Measurements from ENCODE around the gene PSPH. TPM values are rescaled to one million over a fixed set of nuclear protein-coding genes. Genes with fewer than 3 reads are reported as not detected.
"Not testable (repeated sequence)": the region's sequence is repeated elsewhere in the genome, so short reads cannot be mapped to it uniquely, and the experiment has no call there.

PSPH gene
- total and polyA plus RNA-seq, 10 donors: 2.2 to 11.3 (median 6.6) TPM

DNA sequence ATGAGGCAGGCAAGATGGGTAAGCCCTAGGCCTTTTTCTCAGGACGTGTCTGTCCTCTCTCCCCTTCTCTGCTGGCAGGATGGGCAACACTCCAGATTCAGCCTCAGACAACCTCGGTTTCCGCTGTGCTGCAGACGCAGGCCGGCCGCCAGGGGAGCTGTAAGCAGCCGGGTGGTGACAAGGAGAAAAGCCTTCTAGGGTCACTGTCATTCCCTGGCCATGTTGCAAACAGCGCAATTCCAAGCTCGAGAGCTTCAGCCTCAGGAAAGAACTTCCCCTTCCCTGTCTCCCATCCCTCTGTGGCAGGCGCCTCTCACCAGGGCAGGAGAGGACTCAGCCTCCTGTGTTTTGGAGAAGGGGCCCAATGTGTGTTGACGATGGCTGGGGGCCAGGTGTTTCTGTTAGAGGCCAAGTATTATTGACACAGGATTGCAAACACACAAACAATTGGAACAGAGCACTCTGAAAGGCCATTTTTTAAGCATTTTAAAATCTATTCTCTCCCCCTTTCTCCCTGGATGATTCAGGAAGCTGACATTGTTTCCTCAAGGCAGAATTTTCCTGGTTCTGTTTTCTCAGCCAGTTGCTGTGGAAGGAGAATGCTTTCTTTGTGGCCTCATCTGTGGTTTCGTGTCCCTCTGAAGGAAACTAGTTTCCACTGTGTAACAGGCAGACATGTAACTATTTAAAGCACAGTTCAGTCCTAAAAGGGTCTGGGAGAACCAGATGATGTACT lies 28.4 kb upstream of the PSPH start:
- peak; percentile 74 for DNase-seq
- TF ChIP-seq, protein P1, sequence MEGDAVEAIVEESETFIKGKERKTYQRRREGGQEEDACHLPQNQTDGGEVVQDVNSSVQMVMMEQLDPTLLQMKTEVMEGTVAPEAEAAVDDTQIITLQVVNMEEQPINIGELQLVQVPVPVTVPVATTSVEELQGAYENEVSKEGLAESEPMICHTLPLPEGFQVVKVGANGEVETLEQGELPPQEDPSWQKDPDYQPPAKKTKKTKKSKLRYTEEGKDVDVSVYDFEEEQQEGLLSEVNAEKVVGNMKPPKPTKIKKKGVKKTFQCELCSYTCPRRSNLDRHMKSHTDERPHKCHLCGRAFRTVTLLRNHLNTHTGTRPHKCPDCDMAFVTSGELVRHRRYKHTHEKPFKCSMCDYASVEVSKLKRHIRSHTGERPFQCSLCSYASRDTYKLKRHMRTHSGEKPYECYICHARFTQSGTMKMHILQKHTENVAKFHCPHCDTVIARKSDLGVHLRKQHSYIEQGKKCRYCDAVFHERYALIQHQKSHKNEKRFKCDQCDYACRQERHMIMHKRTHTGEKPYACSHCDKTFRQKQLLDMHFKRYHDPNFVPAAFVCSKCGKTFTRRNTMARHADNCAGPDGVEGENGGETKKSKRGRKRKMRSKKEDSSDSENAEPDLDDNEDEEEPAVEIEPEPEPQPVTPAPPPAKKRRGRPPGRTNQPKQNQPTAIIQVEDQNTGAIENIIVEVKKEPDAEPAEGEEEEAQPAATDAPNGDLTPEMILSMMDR (IDR thresholded peaks at IDR 0.05 in 8 of 11, conservative IDR thresholded peaks at IDR 0.05 in 3 of 11): peak in 5 of 11 experiments; percentile 20 to 60 (median 42)
- TF ChIP-seq POLR2A (IDR thresholded peaks at IDR 0.05): no peak
- peak; percentile 14 to 65 (median 56) for TF ChIP-seq POLR2AphosphoS5 (IDR thresholded peaks at IDR 0.05)
- H3K9me3 ChIP-seq: no peaks in the 10 kb centered on the region
- peaks cover 0 to 36% (median 5%) of the 10 kb centered on the region in 6 donors for H3K4me1 ChIP-seq
- no peak overlapping the region for H3K4me3 ChIP-seq
- H3K36me3 ChIP-seq: peaks cover 0 to 71% (median 33%) of the 10 kb centered on the region in 6 donors
- 67 to 87% (median 69%) methylated on average over 8 to 12 of the region's 12 CpGs for WGBS, 5 donors
- intact Hi-C loops (cut with DNase I; ENCODE audit: low total_unique reads): loop anchor here (10.0 kb wide), 1 partner anchor 435 kb away; no protein-coding TSS in a partner anchor
- H3K27me3 ChIP-seq (replicated peaks in 1 of 7): no peaks in the 10 kb centered on the region
- peak overlapping the region in 4 of 8 donors; percentile 15 to 39 (median 25) for H3K27ac ChIP-seq

DNA sequence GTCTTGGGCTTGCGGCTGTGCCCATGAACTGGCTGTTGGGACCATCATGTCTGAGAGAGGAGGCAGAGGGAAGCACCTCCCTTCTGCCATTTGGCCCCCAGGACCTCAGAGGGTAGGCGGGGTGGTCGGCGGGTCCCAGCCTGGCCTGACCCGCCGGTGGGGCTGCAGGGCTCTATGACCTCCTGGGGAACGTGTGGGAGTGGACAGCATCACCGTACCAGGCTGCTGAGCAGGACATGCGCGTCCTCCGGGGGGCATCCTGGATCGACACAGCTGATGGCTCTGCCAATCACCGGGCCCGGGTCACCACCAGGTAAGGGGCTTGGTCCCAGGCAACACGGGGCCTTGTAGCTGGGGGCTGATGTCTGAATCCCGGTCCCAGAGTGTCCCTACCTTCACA lies 27.0 kb upstream of the PSPH start:
- peaks cover 0 to 76% (median 33%) of the 10 kb centered on the region in 6 donors for H3K36me3 ChIP-seq
- 95 to 100% (median 96%) methylated on average over 3 to 16 of the region's 16 CpGs for WGBS, 5 donors
- DNase-seq: peak; percentile 75
- no peak overlapping the region for H3K27ac ChIP-seq
- H3K27me3 ChIP-seq (replicated peaks in 1 of 7): no peaks in the 10 kb centered on the region
- no peaks in the 10 kb centered on the region for H3K9me3 ChIP-seq
- peaks cover 0 to 40% (median 4%) of the 10 kb centered on the region in 6 donors for H3K4me1 ChIP-seq
- TF ChIP-seq POLR2AphosphoS5 (IDR thresholded peaks at IDR 0.05): peak in 1 of 3 donors; percentile 64
- TF ChIP-seq, protein P1 (IDR thresholded peaks at IDR 0.05 in 8 of 11, conservative IDR thresholded peaks at IDR 0.05 in 3 of 11): no peak
- H3K4me3 ChIP-seq: no peak overlapping the region
- intact Hi-C loops (cut with DNase I; ENCODE audit: low total_unique reads): loop anchor here (10.0 kb wide), 1 partner anchor 433 kb away; no protein-coding TSS in a partner anchor

DNA sequence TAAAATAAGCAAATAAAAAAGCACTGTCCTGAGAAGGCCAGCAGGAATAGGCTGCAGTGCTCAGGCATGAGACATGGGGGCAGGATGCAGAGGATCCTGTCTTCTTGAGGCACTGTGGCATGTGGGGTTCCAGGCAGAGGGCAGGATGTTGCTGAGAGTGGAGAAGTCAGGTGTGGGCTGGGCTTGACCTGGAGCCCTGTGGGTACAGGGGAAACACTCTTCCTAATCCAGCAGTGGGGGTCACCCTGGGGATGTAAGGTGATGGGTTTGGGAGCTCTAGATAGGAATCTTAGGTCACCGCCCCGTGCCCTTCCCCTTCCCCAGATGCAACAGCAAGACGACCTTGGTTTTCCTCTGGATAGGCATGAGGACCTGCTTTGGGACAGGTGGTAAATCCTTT lies 26.4 kb upstream of the PSPH start:
- DNase-seq: peak; percentile 23
- H3K4me3 ChIP-seq: no peak overlapping the region
- H3K4me1 ChIP-seq: peaks cover 0 to 36% (median 1%) of the 10 kb centered on the region in 6 donors
- H3K27ac ChIP-seq: no peak overlapping the region
- H3K27me3 ChIP-seq (replicated peaks in 1 of 7): no peaks in the 10 kb centered on the region
- peaks cover 0 to 80% (median 33%) of the 10 kb centered on the region in 6 donors for H3K36me3 ChIP-seq
- H3K9me3 ChIP-seq: no peaks in the 10 kb centered on the region
- intact Hi-C loops (cut with DNase I; ENCODE audit: low total_unique reads): loop anchor here (10.0 kb wide), 1 partner anchor 433 kb away; no protein-coding TSS in a partner anchor
- TF ChIP-seq POLR2A (IDR thresholded peaks at IDR 0.05) (no peak), POLR2AphosphoS5 (IDR thresholded peaks at IDR 0.05) (no peak)
- TF ChIP-seq, protein P1 (IDR thresholded peaks at IDR 0.05 in 8 of 11, conservative IDR thresholded peaks at IDR 0.05 in 3 of 11): no peak
- WGBS, 5 donors: 90 to 100% (median 93%) methylated on average over 3 of the region's 3 CpGs

DNA sequence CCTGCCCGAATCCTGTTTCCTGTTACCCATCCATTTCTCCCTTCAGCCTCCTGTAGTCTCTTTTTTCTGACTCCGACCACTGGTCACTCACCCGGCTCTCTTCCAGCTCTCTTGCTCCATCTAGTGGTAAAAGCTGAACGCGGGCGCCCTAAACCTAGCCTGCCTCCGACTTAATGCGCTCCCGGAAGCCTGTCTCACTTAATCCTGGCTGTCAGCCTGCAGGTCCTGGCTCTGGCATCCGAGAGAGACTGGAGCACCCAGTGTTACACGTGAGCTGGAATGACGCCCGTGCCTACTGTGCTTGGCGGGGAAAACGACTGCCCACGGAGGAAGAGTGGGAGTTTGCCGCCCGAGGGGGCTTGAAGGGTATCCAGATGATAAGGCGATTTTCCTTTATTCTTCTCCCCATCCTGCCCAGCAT lies 23.1 kb upstream of the PSPH start:
- H3K27me3 ChIP-seq (replicated peaks in 1 of 7): no peaks in the 10 kb centered on the region
- DNase-seq: peak; percentile 92
- H3K4me3 ChIP-seq: no peak overlapping the region
- no peaks in the 10 kb centered on the region for H3K9me3 ChIP-seq
- peaks cover 0 to 80% (median 51%) of the 10 kb centered on the region in 6 donors for H3K36me3 ChIP-seq
- TF ChIP-seq, protein P1 (IDR thresholded peaks at IDR 0.05 in 8 of 11, conservative IDR thresholded peaks at IDR 0.05 in 3 of 11): peak; percentile 86 to 97 (median 91)
- TF ChIP-seq POLR2AphosphoS5 (IDR thresholded peaks at IDR 0.05) (peak; percentile 52 to 55 (median 52)), POLR2A (IDR thresholded peaks at IDR 0.05) (no peak)
- WGBS, 5 donors: 25 to 37% (median 27%) methylated on average over 19 of the region's 19 CpGs
- H3K4me1 ChIP-seq: peaks cover 0 to 13% (median 1%) of the 10 kb centered on the region in 6 donors
- H3K27ac ChIP-seq: no peak overlapping the region
- intact Hi-C loops (cut with DNase I; ENCODE audit: low total_unique reads): loop anchor here (5.0 to 10.0 kb wide), 2 partner anchors 72 to 430 kb away; no protein-coding TSS in a partner anchor

DNA sequence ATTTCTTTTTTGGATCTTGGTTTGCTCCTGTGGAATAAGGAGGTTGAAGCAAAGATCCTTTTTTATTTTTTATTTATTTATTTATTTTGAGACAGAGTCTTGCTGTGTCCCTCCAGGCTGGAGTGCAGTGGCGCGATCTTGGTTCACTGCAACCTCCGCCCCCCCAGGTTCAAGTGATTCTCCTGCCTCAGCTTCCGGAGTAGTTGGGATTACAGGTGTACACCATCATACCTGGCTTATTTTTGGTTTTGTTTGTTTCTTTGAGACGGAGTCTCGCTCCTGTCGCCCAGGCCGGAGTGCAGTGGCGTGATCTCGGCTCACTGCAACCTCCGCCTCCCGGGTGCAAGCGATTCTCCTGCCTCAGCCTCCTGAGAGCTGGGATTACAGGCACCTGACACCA lies 15.1 kb upstream of the PSPH start:
- Histone ChIP-seq H3K36me3 (peaks cover 0 to 53% (median 41%) of the 10 kb centered on the region in 6 donors), H3K4me1 (peaks cover 0 to 45% (median 26%) of the 10 kb centered on the region in 6 donors)
- H3K9me3 ChIP-seq; H3K27me3 ChIP-seq (replicated peaks in 1 of 7); H3K4me3 ChIP-seq; H3K27ac ChIP-seq; intact Hi-C loops (cut with DNase I; ENCODE audit: low total_unique reads): not testable (repeated sequence)
- 96 to 97% (median 96%) methylated on average over 13 of the region's 13 CpGs for WGBS, 5 donors
- peak; percentile 62 for DNase-seq

Data from spleen (tissue), 11 donors.